GM18505 (cell line): ENCODE data around the gene AR.

ENCODE experiments used
- ATAC-seq: cut with Tn5 transposase; IDR thresholded peaks from one replicate; pipeline ENCODE4 v1.9.1; 2021; ENCODE audit not compliant: unreplicated experiment
- POLR2A ChIP-seq: IDR thresholded peaks from 4 replicates; pipeline ENCODE4 v1.6.1; 2011; ENCODE audit warnings: borderline replicate concordance; ENCODE audit not compliant: insufficient read depth, insufficient read length; ENCODE audit errors: extremely low read depth

The AR gene

DNA sequence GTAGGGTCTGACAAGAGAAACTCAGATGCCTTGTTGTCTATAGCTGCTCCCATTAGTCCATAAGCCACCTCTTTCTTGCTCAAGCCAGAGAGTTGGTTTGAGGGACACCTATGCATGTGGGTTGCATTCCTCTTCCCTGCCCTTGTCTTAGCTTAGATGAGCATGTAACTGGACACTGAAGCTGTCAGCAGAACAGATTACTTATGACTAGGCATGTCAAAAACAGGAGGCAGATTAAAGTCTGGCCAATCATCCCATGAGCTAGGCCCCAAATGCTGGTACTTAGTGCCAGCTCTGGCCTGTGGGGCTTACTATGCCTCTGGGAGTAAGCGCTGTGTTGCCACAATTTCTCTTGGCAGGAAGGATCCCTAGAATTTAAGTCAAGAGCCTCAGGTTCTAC lies 215.2 kb downstream of the AR start:
- ATAC-seq = no peak
- no peak for TF ChIP-seq POLR2A

DNA sequence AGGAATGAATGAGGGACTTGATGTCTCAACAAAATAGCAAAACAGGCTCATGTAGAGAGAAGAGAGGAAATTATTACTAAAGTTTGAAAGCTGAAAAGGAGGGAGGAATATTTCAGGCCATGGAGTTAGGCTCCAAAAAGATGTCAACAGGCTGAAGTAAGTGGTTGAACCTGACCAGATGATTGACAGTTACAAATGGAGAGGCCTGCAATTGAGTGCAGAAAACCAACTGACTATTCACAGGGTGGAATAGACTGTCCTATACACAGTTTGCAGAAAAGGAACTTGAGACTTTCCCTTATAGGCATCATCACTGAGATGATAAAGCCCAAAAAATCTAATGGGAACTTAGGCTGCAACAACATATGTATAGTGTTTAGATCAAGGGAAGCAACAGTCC lies 233.3 kb downstream of the AR start:
- TF ChIP-seq POLR2A = no peak
- no peak for ATAC-seq

DNA sequence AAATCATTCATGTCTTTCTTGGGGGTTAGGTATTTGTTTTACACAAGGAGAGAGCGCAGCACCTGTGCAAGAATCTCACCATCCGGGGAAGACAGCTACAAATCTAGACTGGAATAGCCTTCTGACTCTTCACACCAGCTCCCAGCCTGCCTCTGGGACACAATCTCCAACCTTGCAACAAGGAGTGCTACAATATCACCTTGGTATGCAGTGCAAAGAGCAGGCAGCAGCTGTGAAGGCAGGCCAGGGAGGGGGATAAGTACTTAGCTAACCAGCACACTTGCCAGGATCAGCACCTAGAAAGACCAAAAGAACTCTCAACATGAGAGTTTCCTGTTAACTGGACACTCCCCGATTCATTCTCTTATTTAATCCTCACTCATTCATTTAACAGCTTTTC lies 235.3 kb downstream of the AR start:
- no peak for ATAC-seq
- TF ChIP-seq POLR2A = no peak
